ENCODE data around the gene CLCN5.

CLCN5 gene

DNA sequence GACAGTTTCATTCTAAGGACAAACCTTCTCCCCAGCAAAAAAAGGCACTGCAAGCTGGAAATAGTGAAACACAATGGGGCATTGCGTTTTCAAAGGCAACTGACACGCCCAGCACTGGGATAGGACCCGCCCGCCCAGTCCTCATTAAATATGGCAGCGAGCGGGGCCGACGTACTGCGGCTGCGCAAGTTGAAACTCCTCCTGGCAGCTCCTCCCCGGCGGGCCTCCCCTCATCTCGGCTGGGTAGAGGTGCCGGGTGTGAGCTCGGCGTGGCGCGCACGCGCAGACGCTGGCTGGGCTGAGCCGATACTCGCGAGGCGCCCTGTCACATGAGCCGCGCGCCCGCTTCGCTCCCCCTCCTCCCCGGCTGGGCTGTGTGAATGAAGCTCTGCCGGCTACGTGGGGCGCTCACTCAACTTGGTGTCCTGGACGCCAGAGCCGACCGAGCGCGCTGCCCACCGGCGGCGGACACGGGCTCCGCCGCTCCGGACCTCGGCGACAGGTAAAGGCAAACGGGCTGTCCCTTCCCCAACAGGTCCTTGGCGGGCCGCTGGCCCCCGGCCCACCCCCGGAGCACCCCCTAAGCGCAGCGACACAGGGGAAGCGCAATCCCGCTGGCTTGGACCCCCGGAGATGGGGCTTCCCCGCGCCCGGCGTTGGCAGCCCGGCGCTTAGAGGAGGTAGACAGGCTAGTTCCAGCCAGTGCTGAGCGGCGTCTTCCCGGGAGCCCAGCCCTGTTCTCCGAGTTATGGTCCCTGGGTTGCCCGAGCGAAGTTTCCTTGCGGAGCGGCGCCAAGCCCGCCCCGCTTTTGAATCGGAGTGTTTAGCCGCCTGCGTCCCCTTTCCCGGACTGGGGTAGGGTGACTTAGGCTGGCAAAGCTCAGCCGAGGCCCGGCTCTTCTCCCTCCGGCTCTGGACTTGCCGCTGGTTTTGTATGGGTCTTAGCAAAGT is at the start of gene CLCN5:
TSS of gene CLCN5 (plus strand) at position 306 of the 951 bp plus-strand sequence. CDS start 2,703 bp downstream, outside the sequence.
- in situ Hi-C loops (cut with MboI; ENCODE audit: low sequenced_read_pairs), result no loop called here

DNA sequence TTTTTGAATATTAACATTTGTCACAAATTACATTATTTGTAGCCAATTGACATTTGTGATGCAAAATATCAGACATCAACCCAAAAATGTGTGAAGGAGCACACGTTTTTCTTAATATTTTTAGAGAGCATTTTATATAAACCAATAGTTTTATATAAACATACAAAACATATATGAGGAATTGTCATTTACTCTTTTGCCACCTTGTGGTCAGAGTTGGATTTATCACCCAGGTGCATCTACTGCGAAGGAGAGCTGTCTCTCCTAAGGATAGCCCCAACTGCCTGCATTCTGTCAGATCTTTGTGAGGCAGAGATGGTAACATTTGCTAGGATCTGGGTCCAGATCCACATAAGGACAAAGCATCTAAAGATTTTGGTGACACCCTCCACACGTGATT is 45.6 kb upstream of the CLCN5 start:
- in situ Hi-C loops (cut with MboI; ENCODE audit: low sequenced_read_pairs), result no loop called here

DNA sequence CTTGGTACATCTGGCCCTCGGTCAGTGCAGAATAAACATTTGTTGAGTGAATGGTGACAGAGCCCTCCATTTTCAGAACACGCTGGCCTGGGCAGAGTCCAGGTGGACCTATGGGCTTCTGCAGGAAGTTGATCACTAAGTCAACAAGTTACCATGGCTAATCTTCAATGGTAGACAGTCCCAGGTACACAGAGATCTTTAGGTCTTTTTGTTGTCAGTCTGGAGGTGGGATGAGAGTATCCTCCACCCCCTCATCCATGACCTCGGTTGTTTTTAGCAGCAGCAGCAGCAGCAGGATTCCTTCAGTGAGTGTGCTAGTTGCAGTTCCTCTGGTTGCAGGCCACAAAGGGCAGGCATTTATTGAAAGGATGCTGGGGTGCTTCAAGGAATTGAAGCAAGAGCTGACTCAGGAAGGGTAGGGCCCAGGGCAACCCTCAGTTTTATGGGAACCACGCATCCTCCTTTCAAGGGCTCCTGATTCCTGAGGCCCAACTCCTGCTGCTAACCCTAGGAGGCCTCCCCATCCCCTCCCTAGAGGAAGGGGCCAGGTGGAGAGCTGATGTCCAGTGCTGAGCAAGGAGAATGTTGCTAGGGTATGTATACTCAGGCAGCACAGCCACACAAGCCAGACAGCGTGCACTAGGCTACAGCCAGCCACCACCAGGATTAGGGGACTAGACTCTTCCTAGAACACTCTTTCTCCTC is 44.8 kb upstream of the CLCN5 start:
- in situ Hi-C loops (cut with MboI; ENCODE audit: low sequenced_read_pairs), result no loop called here

DNA sequence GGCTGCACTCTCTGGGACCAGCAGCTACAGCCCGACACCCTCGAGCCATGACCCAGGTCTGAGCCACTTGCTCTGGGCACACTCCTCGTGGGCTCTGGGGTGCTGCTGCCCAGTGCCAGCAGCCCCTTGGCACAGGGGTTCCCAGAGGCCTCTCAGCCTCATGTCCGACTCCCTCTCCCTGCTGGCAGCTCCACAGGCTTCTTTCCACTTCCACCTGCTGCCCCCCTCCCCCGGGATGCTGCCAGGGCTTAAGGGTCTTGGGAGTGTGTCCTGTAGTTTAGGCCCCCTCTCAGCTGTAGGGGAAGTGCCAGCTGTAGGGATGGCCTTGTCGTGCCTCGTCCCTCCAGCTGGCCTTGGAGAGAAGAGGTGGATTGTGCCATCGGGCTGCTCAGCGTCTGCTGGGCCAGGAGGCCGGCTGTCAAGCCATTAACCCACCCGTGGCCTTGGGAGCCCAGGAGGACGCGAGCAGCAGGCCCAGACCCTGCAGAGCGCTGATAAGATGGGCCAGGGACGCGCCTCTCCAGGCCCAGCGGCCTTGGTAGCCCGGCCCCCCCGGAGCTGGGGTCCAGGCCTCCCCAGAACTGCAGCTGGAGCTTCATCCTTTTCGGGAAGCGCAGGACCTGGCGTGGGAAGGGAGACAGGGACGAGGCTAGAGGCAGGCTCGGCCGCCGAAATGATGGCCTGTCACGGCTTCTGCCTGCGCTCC is 44.1 kb upstream of the CLCN5 start:
- in situ Hi-C loops (cut with MboI; ENCODE audit: low sequenced_read_pairs), result no loop called here

DNA sequence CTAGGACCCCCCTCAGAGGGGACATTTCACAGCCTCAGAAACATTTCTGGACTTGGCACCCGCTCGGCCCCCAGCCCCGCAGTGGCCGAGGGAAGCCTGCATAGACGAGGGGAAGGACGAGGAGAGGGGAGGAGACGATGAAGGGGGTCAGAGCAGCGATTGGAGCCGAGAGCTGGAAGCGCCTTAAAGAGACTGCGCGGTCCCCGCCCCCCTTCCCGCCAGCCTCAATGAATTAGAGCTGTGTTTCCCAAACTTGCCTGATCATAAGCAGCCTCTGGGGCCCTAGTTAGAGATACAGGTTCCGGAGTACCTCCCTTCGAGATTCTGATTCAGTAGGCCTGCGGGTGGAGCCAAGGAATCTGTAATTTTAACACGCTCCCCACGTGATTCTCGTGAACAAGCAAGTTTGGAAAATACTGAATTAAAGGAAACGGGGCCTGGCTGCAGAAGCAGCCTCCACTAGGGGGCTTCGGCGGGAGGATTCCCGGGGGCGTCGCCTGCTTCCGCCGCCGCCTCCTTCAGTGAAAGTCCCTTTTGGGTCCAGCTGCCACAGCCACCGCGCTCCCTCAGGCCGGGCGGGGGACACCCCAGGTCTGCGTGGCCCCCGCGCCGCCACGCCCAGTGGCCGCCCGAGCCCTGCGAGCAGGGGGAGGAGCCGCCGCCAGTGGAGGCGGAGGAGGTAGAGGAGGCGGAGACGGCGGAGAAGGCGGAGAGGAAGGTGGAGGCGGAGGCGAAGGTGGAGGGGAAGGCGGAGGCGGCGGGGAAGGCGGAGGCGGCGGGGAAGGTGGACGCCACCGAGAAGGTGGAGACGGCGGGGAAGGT is 43.4 kb upstream of the CLCN5 start, which contains the start of gene USP27X:
TSS of gene USP27X (plus strand) at position 651 of the 822 bp plus-strand sequence. CDS start 824 bp downstream, outside the sequence.
- in situ Hi-C loops (cut with MboI; ENCODE audit: low sequenced_read_pairs), result no loop called here

DNA sequence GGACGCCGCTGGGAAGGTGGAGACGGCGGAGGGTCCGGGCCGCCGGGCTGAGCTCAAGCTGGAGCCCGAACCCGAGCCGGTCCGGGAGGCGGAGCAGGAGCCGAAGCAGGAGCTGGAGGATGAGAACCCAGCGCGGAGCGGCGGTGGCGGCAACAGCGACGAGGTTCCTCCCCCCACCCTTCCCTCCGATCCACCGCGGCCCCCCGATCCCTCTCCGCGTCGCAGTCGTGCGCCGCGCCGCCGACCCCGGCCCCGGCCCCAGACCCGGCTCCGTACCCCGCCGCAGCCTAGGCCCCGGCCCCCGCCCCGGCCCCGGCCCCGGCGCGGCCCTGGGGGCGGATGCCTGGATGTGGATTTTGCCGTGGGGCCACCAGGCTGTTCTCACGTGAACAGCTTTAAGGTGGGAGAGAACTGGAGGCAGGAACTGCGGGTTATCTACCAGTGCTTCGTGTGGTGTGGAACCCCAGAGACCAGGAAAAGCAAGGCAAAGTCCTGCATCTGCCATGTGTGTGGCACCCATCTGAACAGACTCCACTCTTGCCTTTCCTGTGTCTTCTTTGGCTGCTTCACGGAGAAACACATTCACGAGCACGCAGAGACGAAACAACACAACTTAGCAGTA is 42.6 kb upstream of the CLCN5 start:
- in situ Hi-C loops (cut with MboI; ENCODE audit: low sequenced_read_pairs), result no loop called here

DNA sequence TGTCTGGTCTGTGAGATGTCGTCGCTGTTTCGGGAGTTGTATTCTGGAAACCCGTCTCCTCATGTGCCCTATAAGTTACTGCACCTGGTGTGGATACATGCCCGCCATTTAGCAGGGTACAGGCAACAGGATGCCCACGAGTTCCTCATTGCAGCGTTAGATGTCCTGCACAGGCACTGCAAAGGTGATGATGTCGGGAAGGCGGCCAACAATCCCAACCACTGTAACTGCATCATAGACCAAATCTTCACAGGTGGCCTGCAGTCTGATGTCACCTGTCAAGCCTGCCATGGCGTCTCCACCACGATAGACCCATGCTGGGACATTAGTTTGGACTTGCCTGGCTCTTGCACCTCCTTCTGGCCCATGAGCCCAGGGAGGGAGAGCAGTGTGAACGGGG is 41.7 kb upstream of the CLCN5 start:
- in situ Hi-C loops (cut with MboI; ENCODE audit: low sequenced_read_pairs), result no loop called here

DNA sequence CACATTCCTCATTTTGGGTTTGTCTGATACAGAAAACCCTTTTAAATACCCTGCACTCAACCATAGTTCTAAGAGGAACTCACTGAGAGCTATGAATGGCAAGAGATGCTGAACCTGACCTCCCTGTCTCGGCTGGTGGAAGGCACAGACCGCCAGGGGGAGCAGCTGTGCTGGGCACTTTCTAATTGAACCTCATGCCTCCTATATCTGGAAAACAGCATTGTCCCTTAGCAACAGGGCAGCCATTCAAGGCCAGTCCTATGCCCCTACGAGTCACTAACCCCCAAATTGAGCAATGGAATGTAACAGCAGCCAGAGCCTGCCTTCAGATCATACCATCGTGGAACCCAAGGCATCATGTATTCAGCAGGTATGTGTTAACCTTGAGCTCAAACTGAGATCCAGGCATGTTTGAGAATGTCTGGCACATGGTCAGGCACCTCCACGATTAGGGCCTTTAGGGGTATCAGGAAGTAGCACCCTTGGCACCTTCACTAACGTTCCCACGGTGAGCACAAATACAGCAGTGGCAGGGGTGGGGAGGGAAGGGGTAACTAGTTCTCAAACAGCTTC is 38.0 kb upstream of the CLCN5 start:
- in situ Hi-C loops (cut with MboI; ENCODE audit: low sequenced_read_pairs), result no loop called here

DNA sequence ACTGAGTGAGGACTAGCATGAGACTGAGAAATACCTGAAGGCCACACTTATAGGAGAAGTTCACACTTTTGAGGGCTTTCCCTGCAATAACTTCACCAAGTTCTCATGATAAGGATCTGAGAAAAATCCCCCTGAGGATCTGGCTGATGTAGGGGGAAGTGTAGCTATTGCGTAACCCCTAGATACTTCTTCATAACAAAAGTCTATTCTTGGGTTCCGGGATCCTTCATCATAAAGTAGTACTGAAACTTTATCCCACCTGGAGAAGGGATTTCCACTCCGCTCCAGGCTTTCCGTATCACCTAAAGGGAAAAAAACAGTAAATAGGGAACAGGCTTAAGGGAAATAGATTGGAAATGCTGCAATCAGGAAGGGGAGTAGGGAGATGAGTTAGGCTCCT is 29.9 kb upstream of the CLCN5 start:
- in situ Hi-C loops (cut with MboI; ENCODE audit: low sequenced_read_pairs), result no loop called here

DNA sequence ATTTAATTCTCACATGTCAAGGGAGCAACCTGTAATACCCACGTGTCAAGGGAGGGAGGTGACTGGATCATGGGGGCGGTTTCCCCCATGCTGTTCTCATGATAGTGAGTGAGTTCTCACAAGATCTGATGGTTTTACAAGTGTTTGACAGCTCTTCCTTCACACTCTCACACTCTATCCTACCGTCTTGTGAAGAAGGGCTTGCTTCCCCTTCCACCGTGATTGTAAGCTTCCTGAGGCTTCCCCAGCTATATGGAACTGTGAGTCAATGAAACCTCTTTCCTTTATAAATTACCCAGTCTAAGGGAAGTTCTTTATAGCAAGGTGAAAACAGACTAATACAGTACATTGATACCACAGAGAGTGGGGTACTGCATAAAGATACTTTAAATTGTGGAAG is 25.4 kb upstream of the CLCN5 start:
- in situ Hi-C loops (cut with MboI; ENCODE audit: low sequenced_read_pairs), result no loop called here

DNA sequence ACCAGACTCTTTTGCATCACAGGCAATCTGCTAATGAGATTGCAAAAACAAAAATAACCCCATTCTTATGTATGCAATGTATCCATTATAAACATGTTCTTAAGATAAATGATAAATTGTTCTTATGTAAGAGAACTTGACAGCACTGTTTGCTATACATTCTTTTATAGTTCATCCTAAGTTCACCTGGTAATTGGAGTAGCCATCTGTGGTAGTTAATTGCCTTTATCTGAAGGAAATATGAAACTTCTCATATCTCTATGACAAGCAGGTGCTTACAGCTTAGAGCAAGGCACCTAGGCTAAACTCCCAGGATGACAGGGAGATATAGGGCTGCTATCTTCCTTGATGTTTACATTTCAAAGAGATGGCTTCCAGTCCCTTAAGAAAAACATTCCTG is 21.3 kb upstream of the CLCN5 start:
- in situ Hi-C loops (cut with MboI; ENCODE audit: low sequenced_read_pairs), result no loop called here

DNA sequence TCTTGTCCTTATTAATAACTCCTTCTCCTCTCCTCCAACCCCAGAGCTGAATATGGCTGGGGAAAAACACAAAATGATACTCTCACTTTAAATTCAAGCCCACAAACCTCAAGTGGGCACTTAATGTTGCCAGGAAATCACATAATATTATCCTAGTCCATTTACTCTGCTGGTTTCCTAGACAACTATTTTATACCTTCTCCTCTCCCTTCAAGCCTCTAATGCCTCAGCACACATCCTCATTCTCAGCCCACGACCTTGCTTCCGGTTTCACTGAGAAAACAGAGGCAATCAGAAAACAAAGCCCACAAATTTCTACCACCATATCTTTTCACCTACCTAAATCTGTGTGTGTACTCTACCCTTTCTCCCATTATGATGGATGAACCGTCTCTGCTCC is 12.1 kb upstream of the CLCN5 start:
- in situ Hi-C loops (cut with MboI; ENCODE audit: low sequenced_read_pairs), result no loop called here

DNA sequence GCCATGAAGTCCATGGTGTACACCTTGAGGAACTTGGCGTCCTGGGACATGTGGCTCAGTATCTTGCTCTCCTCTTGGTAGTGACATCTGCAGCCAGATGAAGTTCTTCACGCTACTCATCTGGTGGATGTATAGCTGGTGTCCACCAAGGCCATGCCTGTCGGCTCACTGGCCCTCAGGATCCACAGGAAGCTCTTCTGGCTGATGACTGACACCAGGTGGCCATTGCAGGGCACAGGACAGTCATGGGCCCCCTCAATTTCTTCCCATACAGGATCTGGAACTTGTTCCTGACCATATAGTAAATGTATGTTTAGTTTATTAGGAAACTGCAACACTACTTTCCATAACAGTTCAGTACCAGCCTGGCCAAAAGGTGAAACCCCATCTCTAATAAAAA is 10.3 kb upstream of the CLCN5 start:
- in situ Hi-C loops (cut with MboI; ENCODE audit: low sequenced_read_pairs), result no loop called here

DNA sequence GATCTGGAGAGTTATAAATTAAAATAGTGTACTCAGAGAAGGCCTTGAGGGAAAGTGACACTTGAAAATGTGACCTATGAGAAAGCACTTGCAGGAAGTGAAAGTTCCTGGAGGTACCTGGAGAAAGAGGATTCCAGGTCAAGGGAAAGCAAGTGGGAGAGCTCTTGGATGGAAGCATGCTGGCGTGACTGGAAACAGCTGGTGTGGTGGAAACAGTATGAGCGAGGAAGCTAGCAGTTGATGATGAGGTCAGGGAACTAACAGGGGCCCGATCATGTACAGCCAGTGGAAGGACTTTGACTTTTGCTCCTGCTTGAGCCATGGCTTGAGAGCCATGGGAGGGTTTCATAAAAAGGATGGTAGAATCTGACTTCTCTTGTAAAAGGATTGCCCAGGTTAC is 9.5 kb upstream of the CLCN5 start:
- in situ Hi-C loops (cut with MboI; ENCODE audit: low sequenced_read_pairs), result no loop called here

DNA sequence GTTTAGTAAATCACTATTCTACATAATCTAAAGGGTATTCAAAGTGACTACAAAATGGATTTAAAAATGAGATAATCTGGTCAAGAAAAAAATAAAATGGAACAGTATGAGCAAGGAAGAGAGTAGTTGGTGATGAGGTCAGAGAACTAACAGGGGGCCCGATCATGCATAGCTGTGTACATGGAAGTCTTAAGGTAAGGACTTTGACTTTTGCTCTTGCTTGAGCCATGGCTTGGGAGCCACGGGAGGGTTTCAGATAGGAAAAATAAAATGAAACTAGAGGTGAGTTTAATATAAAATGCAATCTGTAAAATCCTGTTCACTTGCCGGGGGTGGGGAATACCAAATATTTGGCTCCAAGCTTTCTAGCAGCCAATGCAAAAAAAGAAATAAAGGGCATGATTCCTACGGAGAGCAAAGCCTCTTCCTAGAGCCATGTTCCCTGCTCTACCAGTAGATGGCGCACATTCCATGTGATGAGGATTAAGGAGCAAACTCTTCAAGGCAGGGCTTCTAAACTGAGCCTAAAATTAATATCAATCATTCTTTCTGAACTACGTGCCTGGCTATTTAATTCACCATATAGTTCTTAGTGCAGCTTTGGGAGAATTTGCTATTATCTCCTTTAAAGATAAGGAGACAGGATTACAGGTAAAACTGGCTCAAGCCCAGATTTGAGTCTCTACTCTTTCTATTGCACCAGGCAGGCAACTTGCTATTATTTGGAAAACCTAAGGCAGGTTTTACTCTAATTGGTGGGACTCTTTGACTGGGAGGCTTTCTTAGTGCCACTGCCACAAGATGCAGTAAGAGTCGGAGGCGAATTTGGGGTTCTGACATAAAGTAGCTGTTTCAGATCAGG is 6.8 kb upstream of the CLCN5 start:
- in situ Hi-C loops (cut with MboI; ENCODE audit: low sequenced_read_pairs), result no loop called here

DNA sequence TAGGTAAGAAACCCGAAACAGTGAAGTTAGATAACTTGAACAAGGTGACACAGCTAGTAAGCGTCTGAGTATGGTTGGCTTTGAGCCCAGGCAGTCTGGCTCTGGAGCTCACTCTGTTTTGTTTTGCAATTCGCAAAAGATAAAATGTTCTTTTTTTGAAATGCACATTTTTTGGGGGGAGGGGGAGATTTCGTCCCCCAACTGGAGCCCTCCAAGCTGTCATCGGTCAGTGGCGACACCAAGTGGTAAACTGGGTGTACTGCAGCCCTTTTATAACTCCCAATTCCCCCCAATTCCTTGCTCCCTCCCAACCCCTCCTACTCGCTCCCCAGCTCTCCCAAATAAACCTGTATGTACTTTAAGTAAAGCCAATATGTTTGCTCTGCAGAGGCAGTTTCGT is 2.8 kb upstream of the CLCN5 start:
- in situ Hi-C loops (cut with MboI; ENCODE audit: low sequenced_read_pairs), result no loop called here

DNA sequence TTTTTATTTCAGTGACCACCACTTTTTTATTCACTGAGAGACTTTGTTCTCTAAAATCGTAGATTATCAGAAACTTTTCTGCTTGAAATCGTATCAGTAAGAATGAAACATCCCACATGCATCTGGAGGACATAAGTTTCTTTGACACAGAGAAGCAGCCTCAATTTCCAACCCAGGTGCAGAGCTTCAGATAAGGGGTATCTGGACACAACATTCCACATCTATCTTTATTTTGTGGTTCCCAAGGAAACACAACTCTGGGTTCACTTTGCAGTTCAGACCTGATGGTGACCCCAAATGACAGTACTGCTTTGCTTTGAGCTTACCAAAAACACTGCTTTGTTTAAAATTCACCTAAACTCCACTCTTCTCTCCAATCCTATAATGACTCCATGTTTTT is 1.3 kb upstream of the CLCN5 start:
- in situ Hi-C loops (cut with MboI; ENCODE audit: low sequenced_read_pairs), result no loop called here

DNA sequence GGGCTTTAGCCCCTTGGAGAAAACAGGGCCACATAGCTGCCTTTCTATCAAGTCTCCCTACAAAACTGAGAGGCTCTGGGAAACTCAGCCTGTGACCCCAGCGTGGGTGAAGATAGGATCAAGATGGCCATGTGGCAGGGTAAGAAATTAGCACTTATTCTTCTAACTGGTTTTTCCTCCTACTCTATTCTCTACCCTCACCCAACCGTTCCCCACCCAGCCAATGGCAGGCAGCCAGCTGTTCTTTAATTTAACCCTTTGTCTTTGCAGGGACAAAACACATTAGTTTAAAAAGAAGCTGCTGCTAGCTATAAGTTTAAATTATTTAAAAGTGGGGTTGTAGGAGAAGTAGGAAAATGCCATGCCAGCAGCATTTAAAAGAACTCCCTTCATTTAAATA is 2.8 kb downstream of the CLCN5 start:
- in situ Hi-C loops (cut with MboI; ENCODE audit: low sequenced_read_pairs), result no loop called here

DNA sequence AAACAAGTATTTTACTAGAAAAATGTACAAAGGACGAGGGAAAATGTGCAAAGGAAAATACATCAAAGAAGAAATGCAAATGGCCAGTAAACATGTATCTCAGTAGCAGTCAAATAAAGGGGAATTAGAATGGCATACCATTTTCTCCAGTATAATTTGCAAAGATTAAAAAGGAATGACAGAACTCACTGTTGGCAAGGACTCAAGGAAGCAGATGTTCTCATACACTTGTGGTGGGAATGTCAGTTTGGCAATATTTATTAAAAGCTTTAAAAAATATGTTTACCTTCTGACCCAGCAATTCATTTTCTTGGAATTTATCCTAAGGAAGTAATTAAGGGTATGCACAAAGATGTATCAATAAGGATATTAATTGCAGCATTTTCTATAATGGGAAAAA is 7.6 kb downstream of the CLCN5 start:
- in situ Hi-C loops (cut with MboI; ENCODE audit: low sequenced_read_pairs), result no loop called here

Data from hTERT RPE-1 (cell line).